ENCODE measurements around the gene ATAD3C. TPM values are rescaled to one million over a fixed set of nuclear protein-coding genes. Genes with fewer than 3 reads are reported as not detected.
A peak's percentile ranks its signal among the peaks of the same experiment; 100 is the strongest.

Gene ATAD3C
- total RNA-seq, 3 donors from 2014 or later = 1.9 to 8.5 (median 4.3) TPM

GRCh38 chr1:1423245-1423597 is 26.3 kb upstream of the ATAD3C start:
- peaks cover 4 to 6% of the 10 kb centered on the region in 2 donors for H3K4me1 ChIP-seq
- TF ChIP-seq POLR2A (IDR thresholded peaks at IDR 0.05) = no peak
- TF ChIP-seq CTCF (IDR thresholded peaks at IDR 0.05) = no peak
- TF ChIP-seq POLR2AphosphoS5 (IDR thresholded peaks at IDR 0.05) = no peak
- no peak overlapping the region for H3K4me3 ChIP-seq
- no peak for DNase-seq (ENCODE audit: low spot score in 2 of 2)
- intact Hi-C loops (cut with DNase I; ENCODE audit: low total_unique reads) = no loop called here
- no peaks in the 10 kb centered on the region for H3K9me3 ChIP-seq
- H3K27ac ChIP-seq = peak overlapping the region in 1 of 2 donors; percentile 93
- no peaks in the 10 kb centered on the region for H3K36me3 ChIP-seq
- no peaks in the 10 kb centered on the region for H3K27me3 ChIP-seq

GRCh38 chr1:1424707-1425106 is 24.8 kb upstream of the ATAD3C start:
- no peak for DNase-seq (ENCODE audit: low spot score in 2 of 2)

GRCh38 chr1:1425426-1425752 is 24.1 kb upstream of the ATAD3C start:
- H3K4me1 ChIP-seq = peaks cover 5 to 18% of the 10 kb centered on the region in 2 donors
- peak overlapping the region in 1 of 2 donors; percentile 46 for H3K27ac ChIP-seq
- no peaks in the 10 kb centered on the region for H3K9me3 ChIP-seq
- TF ChIP-seq CTCF (IDR thresholded peaks at IDR 0.05) (no peak), POLR2AphosphoS5 (IDR thresholded peaks at IDR 0.05) (no peak), POLR2A (IDR thresholded peaks at IDR 0.05) (no peak)
- no peaks in the 10 kb centered on the region for H3K36me3 ChIP-seq
- intact Hi-C loops (cut with DNase I; ENCODE audit: low total_unique reads) = no loop called here
- no peaks in the 10 kb centered on the region for H3K27me3 ChIP-seq
- no peak for DNase-seq (ENCODE audit: low spot score in 2 of 2)
- no peak overlapping the region for H3K4me3 ChIP-seq

More at GRCh38 chr1:1424707-1425106, 24.8 kb upstream of the ATAD3C start:
- Histone ChIP-seq H3K36me3 (no peaks in the 10 kb centered on the region), H3K27ac (no peak overlapping the region), H3K27me3 (no peaks in the 10 kb centered on the region), H3K4me3 (no peak overlapping the region), H3K9me3 (no peaks in the 10 kb centered on the region), H3K4me1 (peaks cover 0 to 11% of the 10 kb centered on the region in 2 donors)
- TF ChIP-seq CTCF (IDR thresholded peaks at IDR 0.05) (no peak), POLR2AphosphoS5 (IDR thresholded peaks at IDR 0.05) (no peak)
- intact Hi-C loops (cut with DNase I; ENCODE audit: low total_unique reads) = no loop called here

- Histone ChIP-seq H3K4me1 (peaks cover 9 to 20% of the 10 kb centered on the region in 2 donors), H3K4me3 (peak overlapping the region in 1 of 3 donors; percentile 2), H3K9me3 (no peaks in the 10 kb centered on the region), H3K27ac (peak overlapping the region; percentile 46 to 59), H3K27me3 (no peaks in the 10 kb centered on the region), H3K36me3 (no peaks in the 10 kb centered on the region)
- intact Hi-C loops (cut with DNase I; ENCODE audit: low total_unique reads) = no loop called here
- TF ChIP-seq POLR2AphosphoS5 (IDR thresholded peaks at IDR 0.05) = no peak
- TF ChIP-seq POLR2A (IDR thresholded peaks at IDR 0.05) = no peak
- TF ChIP-seq CTCF (IDR thresholded peaks at IDR 0.05) = no peak
- no peak for DNase-seq (ENCODE audit: low spot score in 2 of 2)
Measured at GRCh38 chr1:1425753-1426495, 23.6 kb upstream of the ATAD3C start.

- H3K36me3 ChIP-seq = no peaks in the 10 kb centered on the region
- DNase-seq (ENCODE audit: low spot score in 2 of 2) = no peak
- TF ChIP-seq CTCF (IDR thresholded peaks at IDR 0.05) = no peak
- H3K9me3 ChIP-seq = no peaks in the 10 kb centered on the region
- H3K27me3 ChIP-seq = no peaks in the 10 kb centered on the region
- H3K27ac ChIP-seq = peak overlapping the region; percentile 46 to 59
- intact Hi-C loops (cut with DNase I; ENCODE audit: low total_unique reads) = no loop called here
- peak overlapping the region in 2 of 3 donors; percentile 2 to 35 for H3K4me3 ChIP-seq
- H3K4me1 ChIP-seq = peaks cover 16 to 25% of the 10 kb centered on the region in 2 donors
Measured at GRCh38 chr1:1426496-1427105, 22.9 kb upstream of the ATAD3C start.
